Colonic mucosa (tissue), 4 donors: ENCODE measurements around the gene SKAP2. TPM values are rescaled to one million over a fixed set of nuclear protein-coding genes. Genes with fewer than 3 reads are reported as not detected.

Source experiments
- DNase-seq: peaks from one replicate; pipeline ENCODE4 v3.0.0-alpha.2; 2020
- H3K27ac ChIP-seq: fragments of 200-600 bp; one replicate; pipeline ENCODE4 v1.8.0; 2021
- H3K27me3 ChIP-seq: fragments of 200-600 bp; one replicate; pipeline ENCODE4 v1.8.0; 2021
- H3K36me3 ChIP-seq: fragments of 200-600 bp; one replicate; pipeline ENCODE4 v1.8.0; 2021
- H3K4me1 ChIP-seq: fragments of 200-600 bp; one replicate; pipeline ENCODE4 v1.8.0; 2021; ENCODE audit warnings: mild to moderate bottlenecking
- H3K4me3 ChIP-seq: fragments of 200-600 bp; one replicate; pipeline ENCODE4 v1.8.0; 2021
- H3K9ac ChIP-seq, 2 donors: one replicate each; pipeline ENCODE4 v1.7.0; 2013; ENCODE audit warnings: control low read depth in 2 of 2, low read depth in 2 of 2, low read length in 2 of 2
- H3K9me3 ChIP-seq: fragments of 200-600 bp; one replicate; pipeline ENCODE4 v1.8.0; 2021
- CTCF ChIP-seq: fragments of 200-600 bp; IDR thresholded peaks from one replicate; pipeline ENCODE4 v1.8.0; 2022; ENCODE audit warnings: antibody characterized with exemption, mild to moderate bottlenecking
- intact Hi-C: fragments of 100-400 bp; cut with DNase I; formaldehyde crosslinking; loops from one replicate; pipeline ENCODE4 v1.14.1; 2022
- total RNA-seq, 2 donors: library from RNA; stranded (reverse); fragmentation: NEBNext Ultra II Directional in 1 of 2; extraction: Animal tissue kit (Norgen Biotek cat#: 25700) in 1 of 2; gene quantifications; one replicate each; pipeline ENCODE4 v1.2.1, GENCODE V29; 2021
- donor health status: healthy.
- donor health status: DM: no; HTN: no; CAD: no.
- donor health status: DM: no; HTN: no; CAD: no.

SKAP2 gene
- total RNA-seq, 2 donors from 2014 or later, result 41.6 to 46.9 TPM

GRCh38 chr7:26787701-26788100 is 76.7 kb downstream of the SKAP2 start:
- Histone ChIP-seq H3K4me1 (no peaks in the 10 kb centered on the region), H3K27ac (no peak overlapping the region), H3K9ac (no peak overlapping the region), H3K4me3 (no peak overlapping the region), H3K9me3 (no peaks in the 10 kb centered on the region), H3K36me3 (no peaks in the 10 kb centered on the region), H3K27me3 (no peaks in the 10 kb centered on the region)
- DNase-seq, result no peak
- no peak for TF ChIP-seq CTCF
- intact Hi-C loops, result no loop called here

- H3K4me1 ChIP-seq, result no peaks in the 10 kb centered on the region
- no peak for TF ChIP-seq CTCF
- DNase-seq, result no peak
- intact Hi-C loops, result no loop called here
- H3K9ac ChIP-seq, result no peak overlapping the region
- no peaks in the 10 kb centered on the region for H3K36me3 ChIP-seq
- no peak overlapping the region for H3K4me3 ChIP-seq
- H3K27ac ChIP-seq, result no peak overlapping the region
- no peaks in the 10 kb centered on the region for H3K9me3 ChIP-seq
- H3K27me3 ChIP-seq, result no peaks in the 10 kb centered on the region
Measured at GRCh38 chr7:26784118-26784517, 80.3 kb downstream of the SKAP2 start.

GRCh38 chr7:26782501-26782900 is 81.9 kb downstream of the SKAP2 start:
- Histone ChIP-seq H3K9ac (no peak overlapping the region), H3K4me1 (no peaks in the 10 kb centered on the region), H3K36me3 (no peaks in the 10 kb centered on the region), H3K27me3 (no peaks in the 10 kb centered on the region), H3K4me3 (no peak overlapping the region), H3K9me3 (no peaks in the 10 kb centered on the region), H3K27ac (no peak overlapping the region)
- DNase-seq, result no peak
- intact Hi-C loops, result no loop called here
- TF ChIP-seq CTCF, result no peak

- Histone ChIP-seq H3K4me1 (no peaks in the 10 kb centered on the region), H3K27ac (no peak overlapping the region), H3K9me3 (no peaks in the 10 kb centered on the region), H3K4me3 (no peak overlapping the region), H3K36me3 (no peaks in the 10 kb centered on the region), H3K9ac (no peak overlapping the region), H3K27me3 (no peaks in the 10 kb centered on the region)
- TF ChIP-seq CTCF, result no peak
- no peak for DNase-seq
- intact Hi-C loops, result loop anchor here (10.0 kb wide), 1 partner anchor 55 kb away; no protein-coding TSS in a partner anchor
Measured at GRCh38 chr7:26779978-26780595, 84.3 kb downstream of the SKAP2 start.

- no peak overlapping the region for H3K27ac ChIP-seq
- no peak for TF ChIP-seq CTCF
- H3K36me3 ChIP-seq, result no peaks in the 10 kb centered on the region
- no peak for DNase-seq
- no peaks in the 10 kb centered on the region for H3K27me3 ChIP-seq
- no peak overlapping the region for H3K4me3 ChIP-seq
- H3K9ac ChIP-seq, result no peak overlapping the region
- no peaks in the 10 kb centered on the region for H3K4me1 ChIP-seq
- H3K9me3 ChIP-seq, result no peaks in the 10 kb centered on the region
- intact Hi-C loops, result loop anchor here (10.0 kb wide), 1 partner anchor 53 kb away; no protein-coding TSS in a partner anchor
Measured at GRCh38 chr7:26777385-26777784, 87.0 kb downstream of the SKAP2 start.
